NCI-H510A treated with DMSO at 0.1 percent for 48 hours (cell line): ENCODE data around the gene FKTN.
"Not testable (repeated sequence)": the region's sequence is repeated elsewhere in the genome, so short reads cannot be mapped to it uniquely, and the experiment has no call there.

Source experiments
- DNase-seq: peaks from one replicate; lab custom pipeline; 2025; lab: John Stamatoyannopoulos, UW

The FKTN gene

GRCh38 chr9:105557804-105558610, at the start of gene FKTN:
Gene FKTN (plus strand): TSS chr9:105558131. CDS start chr9:105575033, 16,902 bp downstream.
- DNase-seq = peak; percentile 62

- DNase-seq = no peak
These were observed 49.4 kb upstream of the FKTN start for GRCh38 chr9:105508530-105508929.

- no peak for DNase-seq
These were observed 47.9 kb upstream of the FKTN start for GRCh38 chr9:105510024-105510423.

- DNase-seq = no peak
These were observed 46.5 kb upstream of the FKTN start for GRCh38 chr9:105511446-105511845.

GRCh38 chr9:105515811-105516413, 42.0 kb upstream of the FKTN start:
- DNase-seq = no peak

GRCh38 chr9:105519710-105520369, 38.1 kb upstream of the FKTN start:
- not testable (repeated sequence) for DNase-seq

- not testable (repeated sequence) for DNase-seq
These were observed 36.9 kb upstream of the FKTN start for GRCh38 chr9:105520992-105521391.

GRCh38 chr9:105522618-105523385, 35.1 kb upstream of the FKTN start:
- DNase-seq = not testable (repeated sequence)

- no peak for DNase-seq
These were observed 26.4 kb upstream of the FKTN start for GRCh38 chr9:105531530-105531929.

- no peak for DNase-seq
These were observed 21.8 kb upstream of the FKTN start for GRCh38 chr9:105535920-105536668.

- DNase-seq = no peak
These were observed 18.5 kb upstream of the FKTN start for GRCh38 chr9:105539452-105539851.

- DNase-seq = no peak
These were observed 16.1 kb upstream of the FKTN start for GRCh38 chr9:105541838-105542237.

GRCh38 chr9:105554042-105554441, 3.9 kb upstream of the FKTN start:
- DNase-seq = no peak

GRCh38 chr9:105572455-105572854, 14.5 kb downstream of the FKTN start:
- DNase-seq = no peak

GRCh38 chr9:105579952-105580351, 22.0 kb downstream of the FKTN start:
- DNase-seq = not testable (repeated sequence)

GRCh38 chr9:105581550-105581949, 23.6 kb downstream of the FKTN start:
- not testable (repeated sequence) for DNase-seq

- DNase-seq = no peak
These were observed 35.2 kb downstream of the FKTN start for GRCh38 chr9:105593145-105593544.

GRCh38 chr9:105608721-105609598, 51.0 kb downstream of the FKTN start:
- peak; percentile 78 for DNase-seq

GRCh38 chr9:105621001-105621400, 63.1 kb downstream of the FKTN start:
- no peak for DNase-seq

- no peak for DNase-seq
These were observed 67.2 kb downstream of the FKTN start for GRCh38 chr9:105625088-105625487.
